Fibroblast of the aortic adventitia (primary cell): Measurements from ENCODE around the gene NDC1. TPM values are rescaled to one million over a fixed set of nuclear protein-coding genes. Genes with fewer than 3 reads are reported as not detected.
A peak's percentile ranks its signal among the peaks of the same experiment; 100 is the strongest.

Source experiments
- DNase-seq: peaks from one replicate; pipeline ENCODE4 v3.0.0-alpha.2; 2010; ENCODE audit warnings: low read depth
- H3K4me3 ChIP-seq: 2 replicates; pipeline ENCODE4 v1.5.1; 2011; ENCODE audit warnings: low read depth, mild to moderate bottlenecking, control low read depth, low read length, moderate library complexity
- total RNA-seq: library from RNA; depleted of rRNA; stranded (reverse); fragments of >200 nt; gene quantifications from 2 replicates; pipeline ENCODE4 v1.2.3, GENCODE V29; 2012; ENCODE audit warnings: low replicate concordance
- TF ChIP-seq, protein P1 (sequence below): IDR thresholded peaks from 2 replicates; pipeline ENCODE4 v1.5.1; 2011; ENCODE audit warnings: mild to moderate bottlenecking, low read length, control low read depth, inconsistent platforms; ENCODE audit not compliant: insufficient read depth

Gene NDC1
- total RNA-seq, 1 donor, result 35.2 TPM

DNA sequence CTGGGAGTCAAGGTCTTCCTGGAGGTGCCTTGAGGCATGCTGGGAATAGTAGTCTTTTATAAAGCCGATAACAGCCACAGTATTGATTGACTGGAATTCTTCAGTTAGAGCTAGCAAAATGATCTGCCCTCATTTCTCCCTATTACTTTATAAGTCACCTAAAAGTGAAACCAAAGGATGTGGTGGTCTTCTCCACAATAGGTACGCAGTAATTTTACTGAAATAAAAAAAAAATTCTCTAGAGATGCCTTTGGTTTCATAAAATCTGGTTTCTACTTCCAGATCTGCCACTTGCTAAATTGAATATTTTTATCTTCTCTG, 518 bp upstream of the NDC1 start:
- DNase-seq, result no peak
- TF ChIP-seq, protein P1, sequence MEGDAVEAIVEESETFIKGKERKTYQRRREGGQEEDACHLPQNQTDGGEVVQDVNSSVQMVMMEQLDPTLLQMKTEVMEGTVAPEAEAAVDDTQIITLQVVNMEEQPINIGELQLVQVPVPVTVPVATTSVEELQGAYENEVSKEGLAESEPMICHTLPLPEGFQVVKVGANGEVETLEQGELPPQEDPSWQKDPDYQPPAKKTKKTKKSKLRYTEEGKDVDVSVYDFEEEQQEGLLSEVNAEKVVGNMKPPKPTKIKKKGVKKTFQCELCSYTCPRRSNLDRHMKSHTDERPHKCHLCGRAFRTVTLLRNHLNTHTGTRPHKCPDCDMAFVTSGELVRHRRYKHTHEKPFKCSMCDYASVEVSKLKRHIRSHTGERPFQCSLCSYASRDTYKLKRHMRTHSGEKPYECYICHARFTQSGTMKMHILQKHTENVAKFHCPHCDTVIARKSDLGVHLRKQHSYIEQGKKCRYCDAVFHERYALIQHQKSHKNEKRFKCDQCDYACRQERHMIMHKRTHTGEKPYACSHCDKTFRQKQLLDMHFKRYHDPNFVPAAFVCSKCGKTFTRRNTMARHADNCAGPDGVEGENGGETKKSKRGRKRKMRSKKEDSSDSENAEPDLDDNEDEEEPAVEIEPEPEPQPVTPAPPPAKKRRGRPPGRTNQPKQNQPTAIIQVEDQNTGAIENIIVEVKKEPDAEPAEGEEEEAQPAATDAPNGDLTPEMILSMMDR, result no peak

DNA sequence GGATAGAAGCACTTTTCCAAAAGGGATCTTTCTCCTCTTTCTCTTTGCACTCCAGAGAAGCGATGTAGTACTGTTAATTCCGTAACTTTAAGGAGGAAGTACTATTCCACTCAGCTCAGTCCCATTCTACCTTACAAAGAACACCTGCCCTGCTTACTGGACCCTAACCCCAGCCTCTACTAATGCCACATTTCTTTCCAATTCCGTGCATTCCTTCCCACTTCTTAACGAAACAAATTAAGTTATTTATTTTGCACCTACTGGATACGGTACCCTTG, 511 bp downstream of the NDC1 start:
- TF ChIP-seq, protein P1, result no peak
- peak overlapping the region; percentile 82 for H3K4me3 ChIP-seq
- no peak for DNase-seq

More for the DNA sequence above, 518 bp upstream of the NDC1 start:
- H3K4me3 ChIP-seq, result peak overlapping the region; percentile 54

DNA sequence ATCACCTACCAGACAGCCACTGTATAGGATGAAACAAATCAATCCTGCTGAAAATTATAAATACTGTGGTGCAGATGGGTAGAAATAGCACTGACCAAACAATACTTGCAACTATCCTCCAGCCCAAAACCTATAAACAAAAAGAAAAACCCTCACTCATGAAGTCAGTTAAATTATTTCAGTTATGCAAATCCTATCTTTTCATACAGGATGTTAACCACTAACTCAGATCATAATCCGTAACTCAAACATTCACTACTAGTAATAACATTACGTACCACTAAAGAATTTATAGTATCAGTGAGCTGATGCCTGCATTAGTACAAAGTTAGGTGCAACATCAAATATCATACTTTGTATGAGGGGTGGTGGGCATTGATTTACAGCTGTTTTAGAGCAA, 2.6 kb downstream of the NDC1 start:
- peak; percentile 5 for DNase-seq
- TF ChIP-seq, protein P1, result no peak
- no peak overlapping the region for H3K4me3 ChIP-seq

DNA sequence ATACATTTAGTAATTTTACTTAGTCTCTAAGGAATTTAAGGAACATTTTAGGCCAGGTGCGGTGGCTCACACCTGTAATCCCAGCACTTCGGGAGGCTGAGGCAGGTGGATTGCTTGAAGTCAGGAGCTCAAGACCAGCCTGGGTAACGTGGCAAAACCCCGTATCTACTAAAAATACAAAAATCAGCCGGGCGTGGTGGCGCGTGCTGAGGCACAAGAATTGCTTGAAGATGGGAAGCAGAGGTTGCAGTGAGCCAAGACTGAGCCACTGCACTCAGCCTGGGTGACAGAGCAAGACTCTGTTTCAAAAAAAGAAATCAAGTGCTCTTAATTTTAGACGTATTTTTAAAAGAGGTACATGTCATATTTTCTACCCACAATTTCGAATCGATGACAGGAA, 3.3 kb downstream of the NDC1 start:
- DNase-seq, result no peak
- no peak overlapping the region for H3K4me3 ChIP-seq
- TF ChIP-seq, protein P1, result no peak

DNA sequence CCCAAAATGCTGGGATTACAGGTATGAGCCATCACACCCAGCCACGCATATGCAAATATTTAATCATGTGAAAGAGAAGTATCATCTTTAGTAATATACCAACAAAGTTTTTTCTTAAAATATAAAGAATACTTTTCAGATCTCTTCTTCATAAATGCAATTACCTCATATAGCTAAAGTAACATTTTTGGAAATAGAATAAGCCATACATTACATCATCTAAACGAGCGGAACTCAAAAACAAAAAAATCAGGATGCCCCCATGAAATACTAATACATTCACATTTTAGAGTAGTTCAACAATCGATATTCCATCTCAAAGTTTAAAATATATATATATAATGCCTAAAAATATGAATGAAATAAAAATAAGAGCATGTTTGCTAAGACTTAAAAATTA, 4.7 kb downstream of the NDC1 start:
- TF ChIP-seq, protein P1, result no peak
- H3K4me3 ChIP-seq, result no peak overlapping the region
- no peak for DNase-seq

DNA sequence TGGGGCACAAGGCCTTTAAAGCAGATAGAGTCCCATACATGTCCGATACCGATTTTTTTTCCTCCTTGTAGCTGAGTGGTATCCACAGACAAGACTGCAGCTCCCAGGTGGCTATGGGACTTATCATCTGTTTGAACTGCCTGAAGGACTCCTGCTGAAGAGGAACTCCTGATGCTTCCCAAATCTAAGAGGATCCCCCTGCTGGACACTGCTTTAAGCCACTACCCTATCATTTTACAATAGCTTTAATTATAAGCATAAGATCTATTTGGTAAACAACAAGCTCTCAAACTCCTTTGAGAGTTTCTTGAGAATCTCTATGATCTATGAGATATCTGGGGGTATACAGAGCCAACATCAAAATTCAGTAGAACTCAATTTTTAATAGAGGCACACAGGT, 11.7 kb downstream of the NDC1 start:
- peak; percentile 15 for DNase-seq
- no peak overlapping the region for H3K4me3 ChIP-seq
- TF ChIP-seq, protein P1, result peak; percentile 9

DNA sequence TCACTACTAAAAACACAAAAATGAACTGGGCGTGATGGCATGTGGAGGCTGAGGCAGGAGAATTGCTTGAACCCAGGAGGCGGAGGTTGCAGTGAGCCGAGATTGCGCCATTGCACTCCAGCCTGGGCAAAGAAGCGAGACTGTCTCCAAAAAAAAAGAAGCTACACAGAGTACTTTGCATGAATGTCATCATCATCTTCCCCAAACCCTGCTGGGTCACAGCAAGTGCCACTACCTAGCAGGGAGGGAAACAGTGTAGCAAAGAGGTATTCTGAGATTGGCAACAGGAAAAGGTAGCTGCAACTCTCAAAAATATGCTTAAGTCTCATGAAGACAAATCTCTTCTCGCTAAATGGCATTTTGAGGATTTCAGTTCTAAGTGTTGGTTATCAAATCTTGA, 12.8 kb downstream of the NDC1 start:
- no peak overlapping the region for H3K4me3 ChIP-seq
- TF ChIP-seq, protein P1, result no peak
- no peak for DNase-seq
